HG02840 (cell line): ENCODE results near the gene FXYD1.
"Not testable (repeated sequence)": the region's sequence is repeated elsewhere in the genome, so short reads cannot be mapped to it uniquely, and the experiment has no call there.

ENCODE experiments used
- ATAC-seq: cut with Tn5 transposase; IDR thresholded peaks from one replicate; pipeline ENCODE4 v1.9.1; 2021; ENCODE audit warnings: mild to moderate bottlenecking, moderate library complexity, moderate number of reproducible peaks; ENCODE audit not compliant: unreplicated experiment, low FRiP score

The FXYD1 gene

GRCh38 chr19:35140962-35141836, 2.6 kb downstream of the FXYD1 start:
- no peak for ATAC-seq

- ATAC-seq, result no peak
These were observed 3.4 kb downstream of the FXYD1 start for GRCh38 chr19:35141837-35142605.

- no peak for ATAC-seq
These were observed 4.1 kb downstream of the FXYD1 start for GRCh38 chr19:35142606-35143230.

- ATAC-seq, result no peak
These were observed 4.6 kb downstream of the FXYD1 start, which contains the start of gene FXYD7 for GRCh38 chr19:35143231-35143715. Gene FXYD7, plus strand, starts transcription at chr19:35143255. Its CDS starts 79 bp downstream, at chr19:35143334.

- ATAC-seq, result no peak
These were observed 5.2 kb downstream of the FXYD1 start for GRCh38 chr19:35143818-35144217.

GRCh38 chr19:35144259-35144599, 5.6 kb downstream of the FXYD1 start:
- no peak for ATAC-seq

- no peak for ATAC-seq
These were observed 6.2 kb downstream of the FXYD1 start for GRCh38 chr19:35144600-35145436.

- ATAC-seq, result no peak
These were observed 8.3 kb downstream of the FXYD1 start for GRCh38 chr19:35146746-35147459.

GRCh38 chr19:35149463-35149862, 10.8 kb downstream of the FXYD1 start:
- no peak for ATAC-seq

GRCh38 chr19:35150445-35150844, 11.8 kb downstream of the FXYD1 start:
- ATAC-seq, result no peak

- no peak for ATAC-seq
These were observed 12.8 kb downstream of the FXYD1 start for GRCh38 chr19:35151273-35152065.

- not testable (repeated sequence) for ATAC-seq
These were observed 14.5 kb downstream of the FXYD1 start for GRCh38 chr19:35153129-35153522.

- ATAC-seq, result no peak
These were observed 15.3 kb downstream of the FXYD1 start for GRCh38 chr19:35153701-35154524.

- ATAC-seq, result no peak
These were observed 16.1 kb downstream of the FXYD1 start, which contains the start of gene FXYD5 for GRCh38 chr19:35154525-35155406. Gene FXYD5, plus strand, starts transcription at chr19:35154735. Its CDS starts 816 bp downstream, at chr19:35155551.

- ATAC-seq, result no peak
These were observed 16.8 kb downstream of the FXYD1 start for GRCh38 chr19:35155441-35155840.

GRCh38 chr19:35155981-35156672, 17.5 kb downstream of the FXYD1 start:
- ATAC-seq, result no peak
